GM13977 (cell line): ENCODE data around the gene ARHGAP29.

Experiments used
- DNase-seq: peaks from one replicate; pipeline ENCODE4 v3.0.0; 2012; ENCODE audit warnings: low spot score
- CTCF ChIP-seq: IDR thresholded peaks from 2 replicates; pipeline ENCODE4 v1.5.1; 2012; ENCODE audit warnings: mild to moderate bottlenecking, control low read depth; ENCODE audit not compliant: insufficient read depth; ENCODE audit errors: extremely low read depth, missing control alignments
- in situ Hi-C: fragments of 300-500 bp; cut with MboI; formaldehyde crosslinking; loops from one replicate; pipeline ENCODE4 v1.12.0; 2022; ENCODE audit warnings: low sequenced_read_pairs, low pct_unique_long_range_greater_than_20kb, mixed read lengths, inconsistent platforms; ENCODE audit not compliant: unreplicated experiment

ARHGAP29 gene

GRCh38 chr1:94205639-94206038 is 31.7 kb downstream of the ARHGAP29 start:
- in situ Hi-C loops: no loop called here
- no peak for DNase-seq
- no peak for TF ChIP-seq CTCF

GRCh38 chr1:94202241-94202640 is 35.1 kb downstream of the ARHGAP29 start:
- no peak for DNase-seq
- TF ChIP-seq CTCF: no peak
- in situ Hi-C loops: no loop called here

GRCh38 chr1:94199398-94199797 is 38.0 kb downstream of the ARHGAP29 start:
- DNase-seq: no peak
- in situ Hi-C loops: no loop called here
- no peak for TF ChIP-seq CTCF

- no peak for TF ChIP-seq CTCF
- in situ Hi-C loops: no loop called here
- no peak for DNase-seq
Measured at GRCh38 chr1:94194079-94194865, 43.1 kb downstream of the ARHGAP29 start.

- in situ Hi-C loops: no loop called here
- TF ChIP-seq CTCF: no peak
- no peak for DNase-seq
Measured at GRCh38 chr1:94193128-94193527, 44.3 kb downstream of the ARHGAP29 start.

- in situ Hi-C loops: no loop called here
- no peak for TF ChIP-seq CTCF
Measured at GRCh38 chr1:94191216-94191615, 46.2 kb downstream of the ARHGAP29 start.

GRCh38 chr1:94186946-94187345 is 50.4 kb downstream of the ARHGAP29 start:
- no peak for TF ChIP-seq CTCF
- no peak for DNase-seq
- in situ Hi-C loops: no loop called here

More at GRCh38 chr1:94191216-94191615, 46.2 kb downstream of the ARHGAP29 start:
- no peak for DNase-seq
